K562 (cell line): ENCODE measurements around the gene DCDC2. TPM values are rescaled to one million over a fixed set of nuclear protein-coding genes. Genes with fewer than 3 reads are reported as not detected.

Experiments
- ATAC-seq: fragments of 200-7000 bp; cut with Tn5 transposase; 3 replicates; pipeline ENCODE4 v1.9.1; 2020; ENCODE audit warnings: moderate library complexity
- BruUV-seq: library from RNA; stranded (reverse); fragments of 400-500 nt; replicated peaks from 2 replicates; lab custom pipeline; 2021; lab: Mats Ljungman, UMichigan
- CTCF ChIA-PET: fragments of 300-600 bp; formaldehyde crosslinking; extraction: SDS; loops from one replicate; lab custom pipeline; 2021; ENCODE audit warnings: low intra/inter-chr PET ratio; lab: Yijun Ruan, JAX
- POLR2A ChIA-PET: fragments of 300-600, 350-650 bp; sonication (Branson Sonifier 250); formaldehyde crosslinking; extraction: SDS; loops from one replicate; lab custom pipeline; 2021; ENCODE audit warnings: antibody characterized with exemption, inconsistent platforms; lab: Yijun Ruan, JAX
- DNase-seq, 4 experiments: peaks; one replicate each; pipeline versions ENCODE4 v3.0.0 to v3.0.0-alpha.2; 2011 to 2018; ENCODE audit warnings: low spot score in 3 of 4, mixed read lengths in 3 of 4; ENCODE audit errors: extremely low read depth in 1 of 4
- FAIRE-seq: peaks from 2 replicates; lab custom pipeline; 2011; peaks lifted over from hg19 to GRCh38; lab: Jason Lieb, UNC
- H2AFZ ChIP-seq: 2 replicates; pipeline ENCODE4 v1.6.0; 2011; ENCODE audit warnings: low read depth, low read length, control low read depth, inconsistent platforms
- H3K27ac ChIP-seq: fragments of 200-600 bp; 3 replicates; pipeline ENCODE4 v1.8.0; 2011; ENCODE audit warnings: low read depth, mild to moderate bottlenecking, control low read depth, inconsistent platforms, low read length, moderate library complexity, mixed read lengths; ENCODE audit errors: extremely low read depth
- H3K27me3 ChIP-seq, 2 experiments: fragments of 300-600 bp in 1 of 2; 2 replicates in 1 of 2; 3 replicates in 1 of 2; pipeline versions ENCODE4 v1.6.0 to v1.8.0; 2011; ENCODE audit warnings: inconsistent platforms in 2 of 2, low read length in 2 of 2, mild to moderate bottlenecking in 1 of 2, mixed read lengths in 1 of 2, moderate library complexity in 1 of 2; ENCODE audit not compliant: control insufficient read depth in 2 of 2, insufficient read depth in 2 of 2
- H3K36me3 ChIP-seq: fragments of 300-600 bp; 3 replicates; pipeline ENCODE4 v1.8.0; 2011; ENCODE audit warnings: mild to moderate bottlenecking, low read length, inconsistent platforms; ENCODE audit not compliant: control insufficient read depth, insufficient read depth
- H3K4me1 ChIP-seq, 2 experiments: fragments of 200-600 bp in 1 of 2; replicated peaks in 1 of 2; 2 replicates in 1 of 2; 3 replicates in 1 of 2; pipeline versions ENCODE4 v1.5.1 to v1.8.0; 2011; ENCODE audit warnings: inconsistent platforms in 2 of 2, low read length in 2 of 2, mild to moderate bottlenecking in 1 of 2, mixed read lengths in 1 of 2, moderate library complexity in 1 of 2; ENCODE audit not compliant: control insufficient read depth in 2 of 2, insufficient read depth in 2 of 2
- H3K4me2 ChIP-seq: 2 replicates; pipeline ENCODE4 v1.6.1; 2011; ENCODE audit warnings: low read length, control low read depth, inconsistent platforms, mixed read lengths; ENCODE audit not compliant: insufficient read depth
- H3K4me3 ChIP-seq: fragments of 200-600 bp; sonication (generic), shearing (Covaris generic); 2 replicates; pipeline ENCODE4 v1.5.1; 2016; ENCODE audit warnings: control low read depth, inconsistent platforms
- H3K79me2 ChIP-seq: fragments of 200-600 bp; 3 replicates; pipeline ENCODE4 v1.8.0; 2011; ENCODE audit warnings: low read length, inconsistent platforms; ENCODE audit not compliant: control insufficient read depth, insufficient read depth
- H3K9ac ChIP-seq, 2 experiments: 2 replicates each; pipeline versions ENCODE4 v1.6.0 to v1.6.1; 2011; ENCODE audit warnings: low read depth in 2 of 2, low read length in 2 of 2, control low read depth in 1 of 2, inconsistent platforms in 1 of 2, mild to moderate bottlenecking in 1 of 2, mixed read lengths in 1 of 2; ENCODE audit not compliant: insufficient read depth in 1 of 2
- H3K9me1 ChIP-seq: one replicate; pipeline ENCODE4 v1.6.0; 2011; ENCODE audit warnings: inconsistent platforms, mild to moderate bottlenecking, low read length, moderate library complexity; ENCODE audit not compliant: control insufficient read depth, insufficient read depth
- H3K9me3 ChIP-seq: replicated peaks from 2 replicates; pipeline ENCODE4 v1.5.1; 2011; ENCODE audit warnings: low read depth, low read length, inconsistent platforms; ENCODE audit not compliant: control insufficient read depth, insufficient read depth
- H4K20me1 ChIP-seq: replicated peaks from 2 replicates; pipeline ENCODE4 v1.6.1; 2011; ENCODE audit warnings: low read length, inconsistent platforms, mixed read lengths; ENCODE audit not compliant: control insufficient read depth, insufficient read depth
- DACH1 ChIP-seq: fragments of 450-650 bp; IDR thresholded peaks from 2 replicates; pipeline ENCODE4 v1.6.1; 2018; ENCODE audit not compliant: partially characterized antibody
- ZNF512 ChIP-seq: IDR thresholded peaks from 2 replicates; pipeline ENCODE4 v1.6.1; 2016; ENCODE audit warnings: missing genetic modification characterization, missing compliant biosample characterization
- WGBS: fragments of 100-300 bp; shearing (Covaris generic); methylation state at CpG from one replicate; pipeline ENCODE4 v1.1.6; 2016; ENCODE audit warnings: low coverage, mixed read lengths; ENCODE audit not compliant: insufficient coverage; ENCODE audit errors: missing lambda C conversion rate; 5-methylcytosine and 5-hydroxymethylcytosine counted together
- in situ Hi-C: fragments of 300-500 bp; cut with MboI; formaldehyde crosslinking; loops from 4 replicates; pipeline ENCODE4 v1.15.0; 2018; ENCODE audit warnings: inconsistent platforms, mixed read lengths
- intact Hi-C: fragments of 100-400 bp; cut with micrococcal nuclease; formaldehyde crosslinking; loops from 2 replicates; pipeline ENCODE4 v1.14.2; 2022
- polyA plus RNA-seq, 8 experiments: library from polyadenylated mRNA; depleted of rRNA in 4 of 8; stranded (reverse) in 5 of 8; unstranded in 3 of 8; fragments of >200 nt; fragmentation: Nextera tagmentation in 2 of 8; fragmentation: Illumina TruSeq in 1 of 8; extraction: Ambion mirVana in 2 of 8; extraction: Trizol in 1 of 8; gene quantifications; 2 replicates each; pipeline versions ENCODE4 v1.2.1 to v1.2.3, GENCODE V29; 2011 to 2014; ENCODE audit warnings: inconsistent platforms in 1 of 8, missing spikeins in 1 of 8
- total RNA-seq, 7 experiments: library from RNA; depleted of rRNA in 6 of 7; stranded (reverse); fragments of >200 nt in 6 of 7; fragmentation: Illumina TruSeq in 2 of 7; extraction: Trizol in 2 of 7; gene quantifications; 2 replicates each; pipeline versions ENCODE4 v1.2.1 to v1.2.3, GENCODE V29; 2011 to 2021; ENCODE audit warnings: low replicate concordance in 1 of 7

Gene DCDC2
- total and polyA plus RNA-seq, 9 of the 15 experiments (the other 6 are each of a cell fraction or from before 2014, with no cell fraction given) = 0.04 TPM; not detected in 8

GRCh38 chr6:24381476-24382219, 23.8 kb upstream of the DCDC2 start:
- WGBS = 9% methylated on average over 4 of the region's 4 CpGs
- ChIA-PET POLR2A (interaction anchor here (1.0 to 1.1 kb wide), 2 partner anchors 18 to 21 kb away, joined by 3 read pairs; partner anchors contain the start of gene MRS2), CTCF (no interaction called here)
- intact Hi-C loops (no loop called here), in situ Hi-C loops (no loop called here)
- Histone ChIP-seq H3K9me3 (no peaks in the 10 kb centered on the region), H3K4me1 (no peaks in the 10 kb centered on the region), H3K27me3 (peaks cover 6 to 14% of the 10 kb centered on the region in 2 experiments; a peak in 4 of 5 replicates), H3K9ac (no peak overlapping the region), H2AFZ (no peak overlapping the region), H3K9me1 (no peaks in the 10 kb centered on the region), H3K4me3 (no peak overlapping the region), H3K79me2 (no peaks in the 10 kb centered on the region), H3K36me3 (no peaks in the 10 kb centered on the region), H4K20me1 (no peaks in the 10 kb centered on the region), H3K4me2 (no peak overlapping the region), H3K27ac (no peak overlapping the region)
- BruUV-seq = no TSS peak
- ATAC-seq (no peak), DNase-seq (no peak), FAIRE-seq (no peak)
- TF ChIP-seq DACH1 = no peak
- peak; percentile 71 for TF ChIP-seq ZNF512 (tag)
